T follicular helper cell (primary cell): Measurements from ENCODE around the gene AADACL4.
"Not testable (repeated sequence)": the region's sequence is repeated elsewhere in the genome, so short reads cannot be mapped to it uniquely, and the experiment has no call there.

ENCODE experiments used
- DNase-seq: peaks from one replicate; pipeline ENCODE4 v3.0.0-alpha.2; 2020; ENCODE audit warnings: low read depth

The AADACL4 gene

GRCh38 chr1:12629985-12630760 lies 13.7 kb upstream of the AADACL4 start:
- DNase-seq = no peak

GRCh38 chr1:12630946-12631530 lies 12.8 kb upstream of the AADACL4 start:
- no peak for DNase-seq

DNA sequence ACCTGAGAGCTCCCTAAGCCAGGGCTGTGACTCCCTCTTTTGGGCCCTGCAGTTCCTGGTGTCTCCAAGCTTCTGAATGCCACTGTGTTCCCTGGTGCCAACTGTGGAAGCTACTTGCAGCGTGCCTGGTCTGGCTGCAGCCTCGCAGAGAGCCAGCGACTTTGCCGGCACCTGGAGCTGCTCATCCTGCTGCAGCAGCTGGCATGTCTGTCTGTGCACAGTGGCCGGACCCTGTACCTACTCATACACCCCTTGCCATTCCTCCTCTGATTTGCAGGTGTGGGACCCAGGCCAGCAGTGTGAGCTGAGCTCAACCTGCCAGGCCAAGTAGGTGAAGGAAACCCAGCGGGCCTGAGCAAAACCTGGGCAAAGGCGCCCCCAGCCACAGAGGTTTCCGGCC lies 12.3 kb upstream of the AADACL4 start:
- no peak for DNase-seq

- no peak for DNase-seq
Observed at GRCh38 chr1:12634156-12634555, 9.7 kb upstream of the AADACL4 start.

DNA sequence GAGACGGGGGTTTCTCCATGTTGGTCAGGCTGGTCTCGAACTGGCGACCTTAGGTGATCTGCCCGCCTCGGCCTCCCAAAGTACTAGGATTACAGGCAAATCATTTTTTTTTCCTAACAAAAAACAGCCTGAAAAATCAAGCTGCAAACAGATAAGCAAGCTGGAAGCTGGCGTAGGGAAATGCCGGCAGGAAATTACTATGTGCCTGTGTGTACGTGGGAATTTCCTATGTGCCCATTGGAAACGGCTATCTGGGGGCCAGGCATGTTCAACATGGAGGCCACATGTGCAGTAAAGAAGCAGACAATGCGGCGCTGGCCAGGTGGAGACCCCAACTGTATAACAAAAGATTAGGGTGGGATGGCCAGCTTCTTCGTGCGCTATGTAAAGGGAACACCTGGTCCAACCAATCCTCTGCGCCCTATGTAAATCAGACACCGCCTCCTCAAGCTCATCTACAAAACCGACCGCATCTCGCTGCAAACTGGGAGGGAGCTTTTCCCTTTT lies 9.1 kb upstream of the AADACL4 start:
- DNase-seq = no peak

- DNase-seq = no peak
Observed at GRCh38 chr1:12636098-12636950, 7.6 kb upstream of the AADACL4 start.

- no peak for DNase-seq
Observed at GRCh38 chr1:12637693-12638092, 6.2 kb upstream of the AADACL4 start.

DNA sequence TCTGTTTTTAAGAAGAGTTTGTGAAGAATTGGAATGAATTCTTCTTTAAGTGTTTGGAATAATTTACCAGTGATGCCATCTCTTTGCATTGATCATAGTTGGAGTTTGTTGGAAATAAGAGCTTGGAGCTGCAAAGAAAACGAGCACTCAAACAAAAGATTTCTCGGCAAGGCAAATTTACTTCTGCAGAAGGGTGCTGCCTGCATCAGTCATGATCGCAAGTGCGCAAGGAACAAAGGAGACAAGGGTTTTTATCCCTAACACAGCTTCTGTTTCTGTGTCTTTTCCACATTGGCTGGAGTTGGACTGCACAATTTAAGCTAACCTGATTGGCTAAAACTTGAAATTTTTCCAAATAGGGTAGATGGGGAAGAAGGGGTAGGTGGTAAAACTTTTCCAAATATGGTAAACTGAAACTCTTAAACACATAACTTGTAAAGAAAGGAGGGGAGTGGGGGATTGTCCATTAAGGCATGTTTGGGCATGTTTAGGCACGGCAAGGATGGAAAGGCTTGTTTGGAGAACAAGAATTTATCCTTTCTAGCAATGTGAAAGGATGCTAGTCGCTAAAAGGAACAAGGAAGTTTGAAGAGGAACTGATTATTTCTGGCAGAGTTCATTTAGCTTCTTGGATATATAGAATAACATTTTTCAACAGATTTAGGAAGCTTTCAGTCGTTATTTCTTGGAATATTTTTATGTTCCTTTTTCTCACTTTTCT lies 3.5 kb upstream of the AADACL4 start:
- no peak for DNase-seq

DNA sequence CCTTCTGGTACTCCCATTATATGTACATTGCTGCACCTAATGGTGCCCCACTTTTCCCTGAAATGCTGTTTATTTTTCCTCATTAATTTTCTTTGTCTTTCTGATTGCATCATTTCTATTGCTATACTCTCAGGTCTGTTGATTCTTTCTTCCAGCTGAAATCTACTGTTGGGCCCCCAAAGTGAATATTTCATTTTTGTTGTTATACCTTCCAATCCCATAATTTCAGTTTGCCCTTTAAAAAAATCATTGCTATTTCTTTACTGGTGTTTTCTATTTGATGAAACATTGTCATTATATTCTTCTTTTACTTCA lies 3.0 kb upstream of the AADACL4 start:
- no peak for DNase-seq

DNA sequence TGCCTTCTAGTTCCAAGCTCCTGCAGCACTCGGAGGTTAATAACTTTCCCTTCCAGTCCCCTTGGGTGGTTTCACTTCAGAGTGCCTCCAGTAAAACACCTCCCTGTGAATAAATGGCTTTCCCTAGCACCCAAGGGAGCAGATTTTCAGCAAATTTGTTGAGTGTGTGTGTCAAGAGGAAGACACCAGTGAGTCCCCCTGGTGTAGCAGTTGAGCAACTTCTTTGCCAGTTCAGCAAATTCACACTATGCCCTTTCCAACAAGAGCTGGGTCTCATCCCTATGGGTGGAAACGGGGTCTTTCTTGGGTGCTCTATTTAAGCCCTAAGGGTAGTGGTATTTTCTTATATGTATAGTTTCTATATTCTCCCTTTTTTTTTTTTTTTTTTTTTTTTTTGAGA lies 806 bp upstream of the AADACL4 start:
- no peak for DNase-seq

- no peak for DNase-seq
Observed at GRCh38 chr1:12644237-12644636, 352 bp downstream of the AADACL4 start.

- DNase-seq = no peak
Observed at GRCh38 chr1:12644829-12645228, 944 bp downstream of the AADACL4 start.

GRCh38 chr1:12645401-12645800 lies 1.5 kb downstream of the AADACL4 start:
- DNase-seq = not testable (repeated sequence)

DNA sequence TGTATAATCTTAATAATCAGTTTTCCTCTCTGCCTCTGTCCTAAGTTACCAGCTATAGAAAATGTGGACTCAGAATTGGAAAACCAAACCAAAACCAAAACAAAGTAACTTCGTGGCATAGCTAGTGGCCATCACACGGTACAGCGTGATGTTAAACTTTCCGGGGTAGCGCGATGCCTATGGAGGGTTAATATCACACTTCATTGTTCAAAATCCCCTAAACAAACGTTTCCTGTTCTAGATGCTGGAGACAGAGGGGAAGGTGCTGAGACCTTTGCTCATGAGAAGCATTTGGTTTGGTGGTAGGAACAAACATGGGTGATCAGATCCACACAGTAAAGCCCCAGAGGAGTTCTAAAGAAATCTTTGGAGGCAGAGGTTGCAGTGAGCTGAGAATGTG lies 4.9 kb downstream of the AADACL4 start:
- no peak for DNase-seq

- DNase-seq = no peak
Observed at GRCh38 chr1:12649971-12650421, 6.1 kb downstream of the AADACL4 start.

DNA sequence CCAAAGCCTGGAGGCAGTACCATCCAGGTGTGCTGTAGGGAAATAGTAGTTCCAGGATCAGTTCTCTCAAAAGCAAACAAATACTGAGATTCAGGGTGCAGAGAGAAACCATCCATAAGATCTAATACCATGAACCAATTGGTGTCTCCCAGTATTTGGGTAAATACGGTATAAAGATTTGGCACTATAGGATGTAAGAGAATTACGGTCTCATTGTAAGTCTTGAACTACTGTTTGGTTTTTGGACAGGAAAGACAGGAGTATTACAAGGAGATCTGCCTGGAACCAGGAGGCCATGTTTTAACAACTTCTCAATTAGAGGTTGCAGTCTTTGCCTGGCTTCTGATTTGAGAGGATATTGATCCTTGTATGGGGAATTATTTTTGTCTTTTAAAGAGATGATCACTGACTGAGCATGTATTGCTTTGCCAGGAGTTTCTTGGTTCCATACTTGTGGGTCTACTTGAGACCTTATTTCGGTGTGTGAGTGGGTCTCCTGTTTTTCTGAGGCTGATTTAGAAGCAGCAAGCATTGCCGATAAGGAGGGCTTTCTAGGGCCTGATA lies 10.2 kb downstream of the AADACL4 start:
- DNase-seq = no peak

GRCh38 chr1:12654657-12655056 lies 10.8 kb downstream of the AADACL4 start:
- DNase-seq = no peak

GRCh38 chr1:12656575-12656974 lies 12.7 kb downstream of the AADACL4 start:
- DNase-seq = no peak

DNA sequence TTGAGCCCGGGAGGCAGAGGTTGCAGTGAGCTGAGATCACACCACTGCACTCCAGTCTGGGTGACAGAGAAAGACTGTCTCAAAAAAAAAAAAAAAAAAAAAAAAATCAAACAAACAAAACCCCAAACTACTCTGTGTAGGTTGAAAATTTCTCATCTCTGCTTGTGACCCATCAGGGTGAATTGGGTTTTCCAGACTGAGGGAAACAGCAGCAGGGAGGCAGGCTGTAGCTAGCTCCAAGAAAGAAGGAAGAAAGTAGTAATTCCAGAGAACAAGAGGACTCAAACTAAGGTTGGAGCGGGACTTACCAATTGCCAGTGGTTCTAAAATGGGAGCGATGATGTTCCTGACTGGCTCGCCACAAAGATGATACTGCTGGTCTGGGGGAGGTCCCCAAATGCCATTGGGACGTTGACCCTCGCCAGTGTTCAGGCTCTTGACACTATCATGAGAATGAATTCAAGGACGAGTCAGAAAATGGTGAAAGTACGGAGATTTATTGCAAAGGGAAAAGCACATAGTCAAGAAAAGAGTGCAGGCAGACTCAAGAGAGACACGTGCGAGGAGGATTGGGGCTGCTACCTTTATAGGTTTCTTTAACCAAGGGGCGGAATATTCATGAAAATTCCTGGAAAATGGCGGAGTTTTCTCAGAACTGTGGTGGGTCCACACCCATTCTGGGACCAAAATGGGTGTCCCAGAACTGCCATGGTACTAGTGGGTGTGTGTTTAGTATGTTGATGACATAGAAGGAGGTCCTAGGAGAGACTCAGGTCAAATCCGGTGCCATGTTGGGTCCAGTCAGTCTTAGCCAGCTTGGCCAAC lies 13.4 kb downstream of the AADACL4 start:
- DNase-seq = no peak

GRCh38 chr1:12657885-12658512 lies 14.1 kb downstream of the AADACL4 start:
- not testable (repeated sequence) for DNase-seq
